NCI-H1092 (cell line): ENCODE measurements around the gene DUSP16.
"Not testable (repeated sequence)": the region's sequence is repeated elsewhere in the genome, so short reads cannot be mapped to it uniquely, and the experiment has no call there.

Experiments used
- DNase-seq: peaks from one replicate; lab custom pipeline; 2025; lab: John Stamatoyannopoulos, UW

Gene DUSP16

GRCh38 chr12:12549426-12549825, 13.2 kb downstream of the DUSP16 start:
- DNase-seq, result no peak

DNA sequence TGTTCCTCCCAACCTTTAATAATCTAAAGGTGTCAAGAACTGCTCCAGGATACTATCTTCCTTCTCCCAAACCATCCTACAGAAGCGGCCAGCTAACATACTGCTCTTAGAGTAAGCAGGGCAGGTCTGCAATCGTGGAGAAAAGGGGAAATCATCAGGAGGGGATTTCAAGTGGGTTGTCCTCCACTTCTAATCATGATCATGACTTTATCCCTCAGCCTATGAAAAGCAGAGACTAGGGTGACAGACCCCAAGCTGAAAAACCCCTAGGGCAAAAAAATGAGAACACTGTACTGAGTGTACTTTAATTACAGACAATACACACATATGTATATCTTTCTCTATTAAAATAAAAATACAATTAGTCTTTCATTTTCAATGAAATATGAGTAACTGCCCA, 13.9 kb downstream of the DUSP16 start:
- DNase-seq, result no peak

GRCh38 chr12:12546314-12546772, 16.3 kb downstream of the DUSP16 start:
- peak; percentile 86 for DNase-seq

- no peak for DNase-seq
Observed at GRCh38 chr12:12543959-12544358, 18.7 kb downstream of the DUSP16 start.

GRCh38 chr12:12542964-12543363, 19.7 kb downstream of the DUSP16 start:
- DNase-seq, result no peak

DNA sequence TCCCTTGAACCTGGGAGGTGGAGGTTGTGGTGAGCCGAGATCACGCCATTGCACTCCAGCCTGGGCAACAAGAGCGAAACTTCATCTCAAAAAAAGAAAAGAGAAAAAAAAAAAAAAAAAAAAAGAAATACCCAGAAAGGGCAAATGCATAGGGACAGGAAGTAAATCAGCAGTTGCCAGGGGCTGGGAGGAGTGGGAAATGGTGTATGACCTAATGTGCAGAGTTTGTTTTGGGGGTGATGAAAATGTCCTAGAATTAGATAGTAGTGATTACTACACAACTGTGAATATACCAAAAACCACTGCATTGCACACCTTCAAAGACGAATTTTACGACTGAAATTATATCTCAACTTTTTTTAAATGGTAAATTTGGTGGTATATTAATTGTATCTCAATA, 20.4 kb downstream of the DUSP16 start:
- DNase-seq, result no peak

- DNase-seq, result no peak
Observed at GRCh38 chr12:12541782-12542181, 20.9 kb downstream of the DUSP16 start.

GRCh38 chr12:12540261-12541013, 22.2 kb downstream of the DUSP16 start:
- no peak for DNase-seq

DNA sequence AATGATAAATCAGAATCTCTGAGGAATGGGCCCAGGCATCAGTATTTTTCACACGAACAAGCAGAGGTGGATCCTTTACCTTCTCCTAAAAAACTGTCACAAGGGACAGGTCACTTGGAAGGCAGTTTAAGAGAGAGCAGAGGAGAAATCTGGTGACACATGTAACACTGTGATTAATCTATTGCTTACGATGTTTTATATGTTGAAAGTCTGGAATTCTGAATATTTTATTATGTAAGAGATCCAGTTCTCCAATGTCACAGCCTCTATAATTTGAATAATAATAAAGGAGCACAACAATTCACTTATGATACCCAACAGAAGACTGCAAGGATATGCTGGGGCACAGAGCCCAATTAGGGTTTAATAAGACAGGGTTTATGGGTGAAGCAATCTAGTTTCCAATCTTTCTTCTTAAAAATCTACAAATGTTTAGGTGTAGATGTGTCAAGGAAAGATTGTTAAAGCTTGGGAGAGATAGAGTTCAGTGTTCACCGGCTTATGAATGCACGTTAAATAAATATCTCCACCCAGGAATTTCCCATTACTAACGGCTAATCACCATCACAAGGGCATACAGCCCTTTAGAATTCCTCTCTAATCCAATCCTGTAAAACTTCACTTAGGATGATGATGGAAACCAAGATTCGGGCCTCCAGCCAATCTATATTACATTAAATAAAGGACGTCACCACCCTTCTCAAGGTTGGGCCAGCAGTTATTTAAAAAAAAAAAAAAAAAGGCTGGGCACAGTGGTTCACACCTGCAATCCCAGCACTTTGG, 23.4 kb downstream of the DUSP16 start:
- no peak for DNase-seq

DNA sequence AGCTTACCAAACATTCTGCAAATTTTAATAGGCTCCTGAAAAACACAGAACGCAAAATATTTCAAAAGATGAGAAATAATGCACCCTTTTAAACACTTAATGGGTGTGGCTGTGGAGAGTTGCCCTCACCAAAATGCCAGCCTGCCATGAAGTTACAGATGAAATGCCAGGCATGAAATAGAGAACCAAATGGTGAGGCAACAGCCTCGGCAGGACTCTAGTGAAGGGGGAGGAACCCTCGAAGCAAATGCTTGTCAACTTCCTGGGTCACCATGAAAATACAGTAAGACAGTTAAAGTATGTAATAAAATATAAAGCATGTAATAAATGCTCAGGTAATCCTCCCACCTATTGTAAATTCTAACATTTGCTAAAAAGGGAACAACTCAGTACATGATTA, 24.1 kb downstream of the DUSP16 start:
- no peak for DNase-seq

GRCh38 chr12:12537421-12537820, 25.2 kb downstream of the DUSP16 start:
- no peak for DNase-seq

DNA sequence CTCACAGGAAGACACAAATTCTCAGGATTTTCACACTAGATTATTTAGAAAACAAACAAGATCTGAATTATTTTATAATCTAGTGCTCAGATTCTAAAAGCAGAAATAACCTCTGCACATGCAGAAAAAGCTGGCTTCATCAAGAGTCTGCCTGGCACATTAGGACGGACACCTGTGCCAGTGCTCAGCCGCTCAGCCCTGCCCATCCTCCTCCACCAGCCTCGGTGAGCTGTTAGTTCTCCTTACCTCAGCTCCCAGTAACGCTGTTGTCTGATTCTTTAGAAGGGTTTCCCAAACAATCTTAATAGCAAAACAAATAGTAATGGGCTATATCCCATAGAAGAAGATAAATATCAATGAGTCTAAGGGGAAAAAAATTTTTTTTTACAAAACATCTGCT, 27.7 kb downstream of the DUSP16 start:
- no peak for DNase-seq

GRCh38 chr12:12534166-12534866, 28.3 kb downstream of the DUSP16 start:
- DNase-seq, result no peak

DNA sequence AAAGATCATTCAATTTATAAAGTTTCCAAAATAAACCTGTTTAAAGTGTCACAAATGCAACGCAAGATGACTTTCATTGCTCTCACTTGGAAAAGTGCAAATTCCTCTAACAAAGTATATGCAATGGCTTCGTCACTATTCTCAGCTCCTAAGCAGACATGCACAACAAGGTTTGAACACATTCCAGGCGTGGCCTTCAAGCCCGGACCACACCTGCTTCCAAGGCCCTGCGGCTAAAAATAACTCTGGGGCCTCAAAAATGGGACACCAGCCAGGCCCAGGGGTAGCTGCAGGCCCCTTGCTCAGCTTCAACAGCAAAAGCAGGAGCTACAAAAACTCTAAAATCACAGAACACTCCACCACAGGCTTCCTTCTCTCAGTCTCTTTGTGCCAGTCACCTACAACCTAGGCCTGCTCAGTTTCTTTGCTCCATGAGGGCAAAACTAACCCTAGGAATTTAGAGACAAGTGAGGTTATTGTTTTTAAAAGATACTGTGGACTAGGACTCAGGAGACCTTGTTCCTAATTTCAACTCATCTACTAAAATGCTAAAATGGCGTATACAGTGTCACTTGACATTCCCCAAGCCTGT, 29.3 kb downstream of the DUSP16 start:
- peak; percentile 32 for DNase-seq

GRCh38 chr12:12531194-12531593, 31.5 kb downstream of the DUSP16 start:
- no peak for DNase-seq

- no peak for DNase-seq
Observed at GRCh38 chr12:12529783-12530421, 32.8 kb downstream of the DUSP16 start.

GRCh38 chr12:12528361-12529270, 34.0 kb downstream of the DUSP16 start:
- DNase-seq, result no peak

GRCh38 chr12:12527820-12528296, 34.8 kb downstream of the DUSP16 start:
- no peak for DNase-seq

- no peak for DNase-seq
Observed at GRCh38 chr12:12524128-12524527, 38.5 kb downstream of the DUSP16 start.

- no peak for DNase-seq
Observed at GRCh38 chr12:12523229-12523628, 39.4 kb downstream of the DUSP16 start.

- not testable (repeated sequence) for DNase-seq
Observed at GRCh38 chr12:12522657-12523056, 40.0 kb downstream of the DUSP16 start.
